MV-4-11 (cell line): Measurements from ENCODE around the gene IPO4.
"Not testable (repeated sequence)": the region's sequence is repeated elsewhere in the genome, so short reads cannot be mapped to it uniquely, and the experiment has no call there.

ENCODE experiments used
- DNase-seq: peaks from one replicate; lab custom pipeline; 2025; lab: John Stamatoyannopoulos, UW

Gene IPO4, protein sequence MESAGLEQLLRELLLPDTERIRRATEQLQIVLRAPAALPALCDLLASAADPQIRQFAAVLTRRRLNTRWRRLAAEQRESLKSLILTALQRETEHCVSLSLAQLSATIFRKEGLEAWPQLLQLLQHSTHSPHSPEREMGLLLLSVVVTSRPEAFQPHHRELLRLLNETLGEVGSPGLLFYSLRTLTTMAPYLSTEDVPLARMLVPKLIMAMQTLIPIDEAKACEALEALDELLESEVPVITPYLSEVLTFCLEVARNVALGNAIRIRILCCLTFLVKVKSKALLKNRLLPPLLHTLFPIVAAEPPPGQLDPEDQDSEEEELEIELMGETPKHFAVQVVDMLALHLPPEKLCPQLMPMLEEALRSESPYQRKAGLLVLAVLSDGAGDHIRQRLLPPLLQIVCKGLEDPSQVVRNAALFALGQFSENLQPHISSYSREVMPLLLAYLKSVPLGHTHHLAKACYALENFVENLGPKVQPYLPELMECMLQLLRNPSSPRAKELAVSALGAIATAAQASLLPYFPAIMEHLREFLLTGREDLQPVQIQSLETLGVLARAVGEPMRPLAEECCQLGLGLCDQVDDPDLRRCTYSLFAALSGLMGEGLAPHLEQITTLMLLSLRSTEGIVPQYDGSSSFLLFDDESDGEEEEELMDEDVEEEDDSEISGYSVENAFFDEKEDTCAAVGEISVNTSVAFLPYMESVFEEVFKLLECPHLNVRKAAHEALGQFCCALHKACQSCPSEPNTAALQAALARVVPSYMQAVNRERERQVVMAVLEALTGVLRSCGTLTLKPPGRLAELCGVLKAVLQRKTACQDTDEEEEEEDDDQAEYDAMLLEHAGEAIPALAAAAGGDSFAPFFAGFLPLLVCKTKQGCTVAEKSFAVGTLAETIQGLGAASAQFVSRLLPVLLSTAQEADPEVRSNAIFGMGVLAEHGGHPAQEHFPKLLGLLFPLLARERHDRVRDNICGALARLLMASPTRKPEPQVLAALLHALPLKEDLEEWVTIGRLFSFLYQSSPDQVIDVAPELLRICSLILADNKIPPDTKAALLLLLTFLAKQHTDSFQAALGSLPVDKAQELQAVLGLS

DNA sequence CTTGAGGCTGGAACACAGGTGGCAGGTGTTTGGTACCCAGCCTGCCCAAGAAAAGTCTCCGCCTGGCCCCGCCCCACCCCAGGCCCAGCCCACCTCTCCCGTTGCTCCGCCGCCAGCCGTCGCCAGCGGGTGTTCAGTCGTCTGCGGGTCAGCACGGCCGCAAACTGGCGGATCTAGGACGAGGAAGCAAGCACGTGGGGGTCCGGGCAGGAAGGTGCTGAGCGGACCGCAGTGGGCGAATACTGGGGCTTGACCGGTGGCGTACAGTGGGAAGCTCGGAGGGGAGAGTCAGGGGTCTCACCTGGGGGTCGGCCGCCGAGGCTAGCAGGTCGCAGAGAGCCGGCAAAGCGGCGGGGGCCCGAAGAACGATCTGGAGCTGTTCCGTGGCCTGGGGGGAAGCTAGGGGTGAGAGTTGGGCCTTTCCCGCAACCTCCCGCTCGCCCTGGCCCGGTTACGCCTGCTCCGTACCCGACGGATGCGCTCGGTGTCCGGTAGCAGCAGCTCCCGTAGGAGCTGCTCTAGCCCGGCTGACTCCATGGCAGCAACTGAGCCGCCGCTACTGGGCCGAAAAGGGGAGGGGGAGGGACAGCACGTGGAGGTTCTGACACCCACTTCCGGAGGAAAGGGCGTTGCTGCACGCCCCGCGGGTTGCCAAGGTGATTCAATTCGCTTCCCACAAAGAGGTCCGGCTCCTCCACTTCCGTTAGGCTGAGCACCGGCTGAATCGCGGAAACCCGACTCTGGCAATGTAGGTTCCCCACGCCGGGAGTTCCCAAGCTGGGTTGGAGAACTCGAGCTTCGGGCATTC, at the start of gene IPO4:
IPO4 (minus strand) TSS at position 566 of the 808 bp plus-strand sequence; CDS start at position 537, 29 bp downstream.
- DNase-seq = peak; percentile 94

DNA sequence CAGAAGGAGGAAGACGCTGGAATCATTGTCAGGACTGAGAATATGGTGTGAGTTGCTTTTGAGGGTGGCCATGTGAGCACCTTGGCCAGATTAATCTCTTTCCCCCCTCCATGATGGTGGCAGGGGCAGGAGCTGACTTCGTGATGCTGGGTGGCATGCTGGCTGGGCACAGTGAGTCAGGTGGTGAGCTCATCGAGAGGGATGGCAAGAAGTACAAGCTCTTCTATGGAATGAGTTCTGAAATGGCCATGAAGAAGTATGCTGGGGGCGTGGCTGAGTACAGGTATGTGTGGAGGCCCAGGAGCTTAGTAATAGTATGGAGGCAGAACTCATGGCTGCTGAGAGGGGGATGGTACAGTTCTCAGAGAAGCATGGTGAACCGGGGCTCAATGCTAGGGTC, 49.5 kb upstream of the IPO4 start:
- DNase-seq = no peak

DNA sequence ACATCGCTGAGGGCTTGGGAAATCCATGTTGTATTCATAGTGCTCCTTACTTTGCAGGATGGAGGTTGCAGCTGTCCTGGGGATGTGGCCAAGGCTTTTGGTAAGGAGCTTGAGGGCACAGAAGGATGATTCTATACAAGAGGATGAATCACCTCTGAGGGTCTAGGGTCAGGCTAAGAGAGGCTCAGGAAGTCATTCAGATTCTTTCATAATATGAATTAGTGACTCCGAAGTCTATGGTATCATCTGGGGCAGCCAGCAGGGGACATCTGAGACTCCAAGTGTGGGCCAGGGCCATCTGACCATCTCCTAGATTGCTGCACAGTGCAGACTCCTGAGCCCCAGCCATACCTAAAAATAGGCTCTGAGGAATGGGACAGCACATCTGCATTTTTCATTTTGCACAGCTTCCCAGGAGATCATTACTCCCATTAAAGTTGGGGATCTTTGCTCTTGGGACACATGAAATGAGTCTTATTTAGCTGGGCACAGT, 48.9 kb upstream of the IPO4 start:
- no peak for DNase-seq

DNA sequence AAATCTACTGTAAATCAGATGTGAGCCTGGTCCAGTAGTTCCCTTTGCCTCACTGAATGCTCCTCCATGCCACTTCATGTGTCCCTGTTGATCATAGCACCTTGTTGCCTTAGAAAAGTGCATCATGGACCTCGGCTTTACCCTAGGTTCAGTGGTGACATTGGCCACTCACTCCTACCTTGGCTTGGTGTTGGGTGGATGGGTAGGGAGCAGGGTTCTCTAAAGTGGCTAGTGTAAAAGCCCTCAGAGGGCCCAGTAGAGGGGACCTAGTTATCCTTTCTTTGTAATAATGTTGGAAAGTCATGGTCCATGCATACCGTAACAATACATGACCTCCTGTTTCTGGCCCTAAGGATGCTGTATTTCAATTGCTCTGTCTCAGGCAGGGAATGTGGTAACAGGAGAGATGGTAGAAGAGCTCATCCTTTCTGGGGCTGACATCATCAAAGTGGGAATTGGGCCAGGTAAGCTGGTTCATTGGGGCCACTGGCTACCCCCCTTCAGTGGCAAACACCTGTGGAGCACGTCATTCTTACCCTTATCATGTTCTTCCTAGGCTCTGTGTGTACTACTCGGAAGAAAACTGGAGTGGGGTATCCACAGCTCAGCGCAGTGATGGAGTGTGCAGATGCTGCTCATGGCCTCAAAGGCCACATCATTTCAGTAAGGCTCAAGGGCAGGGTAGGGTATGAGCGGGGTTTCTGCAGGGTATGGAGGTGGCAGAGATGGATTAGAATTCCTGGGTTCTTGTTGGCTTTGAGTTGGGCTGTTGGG, 48.3 kb upstream of the IPO4 start:
- no peak for DNase-seq

DNA sequence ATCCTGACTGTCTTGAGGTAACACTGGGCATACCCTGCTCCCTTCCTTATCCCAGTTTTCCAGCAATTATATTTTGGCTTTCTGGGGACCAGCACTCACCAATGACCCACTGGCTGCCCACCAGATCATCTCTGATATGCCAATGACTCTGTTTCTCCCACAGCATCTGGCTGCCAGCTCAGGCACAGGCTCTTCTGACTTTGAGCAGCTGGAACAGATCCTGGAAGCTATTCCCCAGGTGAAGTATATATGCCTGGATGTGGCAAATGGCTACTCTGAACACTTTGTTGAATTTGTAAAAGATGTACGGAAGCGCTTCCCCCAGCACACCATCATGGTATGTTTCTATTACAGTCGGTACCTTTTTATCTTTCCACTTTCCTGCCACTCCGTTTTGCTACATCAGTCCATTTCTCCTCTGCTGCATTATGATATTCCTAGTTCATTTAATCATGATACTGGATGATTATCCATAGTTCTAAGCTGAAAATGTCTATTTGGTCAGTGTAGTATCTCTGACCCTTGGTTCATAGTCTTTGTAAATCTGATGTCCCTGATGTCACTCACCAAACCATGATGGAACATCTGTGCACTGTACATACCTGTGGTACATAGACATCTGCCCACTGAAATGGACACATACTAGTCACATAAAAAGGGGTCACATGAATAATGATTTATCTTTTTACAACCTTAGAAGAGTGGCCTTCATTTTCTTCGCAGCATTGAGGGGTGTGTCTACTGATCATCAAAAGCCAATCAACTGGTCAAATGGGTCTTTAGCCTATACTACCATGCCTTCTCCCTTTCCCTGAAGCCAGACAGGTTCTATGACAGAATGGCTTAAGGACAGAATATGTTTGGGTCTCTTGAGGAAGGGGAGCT, 47.4 kb upstream of the IPO4 start:
- no peak for DNase-seq

DNA sequence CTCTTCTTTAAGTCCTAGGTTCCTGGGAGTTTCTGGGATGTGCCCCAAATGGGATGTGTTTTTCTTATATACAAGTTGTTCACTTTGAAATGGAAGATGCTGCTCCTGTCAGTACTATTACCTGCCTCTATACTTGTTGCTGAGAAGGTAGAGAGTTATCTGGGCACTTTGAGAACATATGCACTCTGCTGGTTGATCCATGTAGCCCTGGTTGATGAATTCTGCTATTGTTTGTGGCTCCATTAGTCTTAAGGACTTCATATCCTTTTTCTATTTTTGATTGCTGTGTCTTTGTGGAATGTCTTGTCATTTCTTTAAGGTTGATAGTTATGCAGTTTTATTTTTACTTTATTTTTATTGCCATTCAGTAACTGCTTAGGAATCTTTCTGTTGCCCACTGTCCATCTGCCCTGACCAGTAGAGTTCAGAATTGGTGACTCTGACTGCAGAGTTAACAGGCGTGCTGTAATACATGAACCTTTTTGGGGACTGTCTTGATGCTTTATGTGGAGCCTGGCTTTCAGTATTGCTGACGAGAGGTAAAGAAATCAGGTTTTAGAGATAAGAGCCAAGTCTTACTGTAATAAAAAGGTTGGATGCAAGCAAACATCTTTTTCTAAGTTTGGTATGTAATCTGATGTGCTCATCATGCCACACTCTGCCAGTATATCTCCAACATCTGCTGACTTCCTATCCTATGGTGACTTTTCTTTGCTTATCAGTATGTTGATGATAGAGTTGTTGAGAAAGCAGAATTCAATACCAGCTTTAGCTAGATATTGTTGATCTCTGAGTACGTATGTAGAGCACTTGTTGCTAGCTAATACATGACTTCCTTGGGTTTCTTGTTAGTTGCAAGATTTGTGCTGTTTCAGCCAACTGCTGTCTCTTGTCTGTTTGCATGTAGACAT, 45.7 kb upstream of the IPO4 start:
- DNase-seq = no peak

DNA sequence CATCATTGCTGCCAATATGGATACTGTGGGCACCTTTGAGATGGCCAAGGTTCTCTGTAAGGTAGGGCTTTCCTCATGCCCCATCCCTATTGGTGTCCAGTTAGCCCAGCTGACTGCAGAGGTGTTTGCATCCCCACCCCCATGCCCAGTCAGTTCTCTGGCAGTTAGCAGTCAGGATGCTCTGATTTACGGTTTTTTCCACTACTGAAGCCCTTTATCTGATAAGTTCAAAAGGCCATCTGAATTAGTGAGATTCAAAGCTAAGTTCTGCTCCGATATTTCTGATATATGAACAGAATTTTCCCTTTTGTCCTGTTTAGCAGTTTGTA, 44.9 kb upstream of the IPO4 start:
- no peak for DNase-seq

DNA sequence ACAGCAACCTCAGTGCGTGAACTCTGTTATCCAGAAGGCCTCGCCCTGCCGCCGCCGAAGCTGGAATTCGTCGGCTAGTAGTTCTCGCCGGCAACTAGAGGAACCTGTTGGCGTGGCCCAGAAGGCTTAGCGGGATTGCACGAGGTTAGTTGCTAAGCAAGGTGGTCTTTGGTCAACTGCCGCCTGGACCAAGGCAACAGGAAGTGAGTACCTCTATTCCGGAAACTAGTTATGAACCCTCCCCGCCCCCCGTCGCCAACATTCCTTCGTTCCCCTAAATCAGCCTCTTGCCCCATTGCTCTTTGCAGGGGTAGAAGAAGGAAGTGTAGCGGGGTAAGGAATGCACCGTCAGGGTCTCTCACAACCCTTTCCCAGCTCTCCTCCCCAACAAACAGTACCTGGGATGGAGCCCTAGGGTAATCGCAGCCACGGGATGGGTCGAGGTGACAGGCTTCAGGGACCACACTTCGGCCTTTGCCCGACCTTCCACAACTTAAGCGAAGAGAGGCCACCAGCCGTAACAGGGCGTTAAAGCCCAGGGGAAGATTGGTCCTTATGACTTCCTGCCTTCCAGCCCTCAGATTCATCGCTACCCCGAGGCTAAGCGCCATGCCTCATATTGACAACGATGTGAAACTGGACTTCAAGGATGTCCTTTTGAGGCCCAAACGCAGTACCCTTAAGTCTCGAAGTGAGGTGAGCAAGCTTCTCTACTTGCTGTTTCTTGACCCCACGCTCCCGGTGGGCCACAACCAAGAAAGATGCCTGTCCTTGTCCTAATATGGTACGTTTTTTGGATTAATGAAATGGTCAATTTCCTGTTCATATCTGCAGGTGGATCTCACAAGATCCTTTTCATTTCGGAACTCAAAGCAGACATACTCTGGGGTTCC, 44.3 kb upstream of the IPO4 start, which contains the start of gene GMPR2:
GMPR2 (plus strand) TSS at position 285 of the 893 bp plus-strand sequence; CDS start at position 610, 325 bp downstream.
- no peak for DNase-seq

DNA sequence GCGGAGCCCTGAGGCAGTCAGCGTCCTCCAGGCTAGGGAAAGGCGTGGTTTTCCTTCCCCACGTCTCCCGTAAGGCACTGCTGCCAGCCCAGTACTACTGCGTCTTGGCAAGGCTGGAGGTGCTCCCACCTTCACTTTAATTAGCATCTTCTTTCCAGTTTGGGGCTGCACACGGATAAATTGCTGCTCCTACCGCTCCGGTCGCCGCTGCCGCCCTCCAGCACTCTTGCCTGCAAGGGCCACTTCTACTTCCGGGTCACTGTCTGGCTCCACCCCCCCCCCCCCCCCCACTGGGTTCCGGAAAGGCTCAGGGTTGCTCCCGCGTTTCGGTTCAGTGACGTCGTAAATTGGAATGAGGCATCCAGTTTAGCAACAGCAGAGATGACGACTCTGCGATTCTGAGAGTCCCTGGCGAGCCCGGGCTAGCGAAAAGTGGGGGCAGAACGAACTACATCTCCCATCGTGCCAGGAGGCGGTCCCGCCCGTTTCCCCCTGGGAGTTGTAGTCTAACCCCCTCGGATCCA, 43.6 kb upstream of the IPO4 start, which contains the start of gene NEDD8:
NEDD8 (minus strand) TSS at position 247 of the 524 bp plus-strand sequence; CDS start at position 147, 100 bp downstream.
- peak; percentile 98 for DNase-seq

DNA sequence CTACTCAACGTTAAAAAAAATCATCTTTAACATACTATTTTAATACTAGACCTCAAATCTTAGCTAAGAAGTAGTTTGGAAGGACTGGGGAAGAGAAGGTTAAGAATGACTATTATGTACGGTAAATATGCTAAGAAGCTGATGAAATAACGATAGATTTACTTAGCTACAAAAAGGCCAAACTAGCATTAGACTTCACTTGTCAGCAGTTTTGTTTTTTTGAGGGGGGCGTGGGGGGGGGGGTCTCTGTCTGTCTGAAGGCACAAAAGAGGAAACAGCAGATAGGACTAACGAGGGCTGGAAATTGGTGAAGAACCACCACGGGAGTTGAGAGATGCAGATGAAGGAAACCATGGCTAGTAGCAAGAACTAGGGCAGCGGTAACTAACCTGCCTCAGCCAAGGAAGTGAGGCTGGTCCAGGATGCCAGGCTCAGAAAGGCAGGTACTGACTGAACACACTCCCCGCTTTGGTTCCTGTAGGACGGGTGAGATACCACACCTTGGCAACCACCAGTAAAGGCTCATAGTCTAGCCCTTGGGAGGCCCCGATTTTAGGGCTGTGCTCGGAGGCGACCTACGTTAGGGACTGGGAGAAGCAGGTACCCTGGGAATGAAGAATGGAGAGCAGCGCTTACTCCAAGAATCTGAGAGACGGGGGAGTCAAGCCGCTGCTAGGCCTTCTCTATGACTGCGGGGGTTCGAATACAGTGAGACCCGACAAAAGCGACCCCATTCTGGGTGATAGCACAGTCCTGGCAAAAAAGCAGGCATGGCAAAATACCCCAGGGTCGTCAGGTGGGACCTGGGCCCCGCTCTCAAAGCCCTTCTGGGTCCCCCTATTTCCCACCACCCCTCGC, 42.9 kb upstream of the IPO4 start:
- DNase-seq = no peak

DNA sequence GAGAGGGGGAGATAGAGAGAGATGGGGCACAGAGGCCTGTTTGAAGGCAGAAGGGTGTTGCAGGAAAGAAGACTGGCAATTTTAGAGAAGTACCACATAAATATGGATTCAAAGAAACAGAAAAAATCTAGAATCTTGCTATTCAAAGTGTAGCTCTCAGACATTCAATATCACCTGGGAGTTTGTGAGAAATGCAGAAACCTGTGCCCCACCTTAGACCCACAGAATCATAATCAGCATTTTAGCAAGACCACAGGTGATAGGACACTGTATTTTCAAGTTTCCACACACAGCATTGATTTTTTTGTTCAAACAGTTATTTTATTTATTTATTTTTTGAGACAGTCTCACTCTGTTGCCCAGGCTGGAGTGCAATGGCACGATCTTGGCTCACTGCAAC, 40.3 kb upstream of the IPO4 start:
- DNase-seq = no peak

DNA sequence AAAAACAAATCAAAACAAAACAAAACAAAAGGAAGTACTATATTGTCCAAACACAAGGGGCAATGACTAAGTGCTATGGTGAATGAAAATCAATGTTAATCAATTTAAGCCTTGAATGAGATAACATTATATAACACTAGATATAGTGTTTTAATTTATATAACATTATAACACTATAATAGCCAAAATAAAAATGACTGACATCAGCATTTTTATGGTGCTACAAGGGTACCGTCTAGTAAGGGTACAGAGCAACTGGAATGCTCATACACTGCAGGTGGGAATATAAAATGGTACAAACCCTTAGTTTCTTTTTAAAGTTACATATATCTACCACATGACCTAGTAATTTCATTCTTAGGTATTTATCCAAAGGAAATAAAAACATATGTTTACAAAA, 37.9 kb upstream of the IPO4 start:
- DNase-seq = no peak

DNA sequence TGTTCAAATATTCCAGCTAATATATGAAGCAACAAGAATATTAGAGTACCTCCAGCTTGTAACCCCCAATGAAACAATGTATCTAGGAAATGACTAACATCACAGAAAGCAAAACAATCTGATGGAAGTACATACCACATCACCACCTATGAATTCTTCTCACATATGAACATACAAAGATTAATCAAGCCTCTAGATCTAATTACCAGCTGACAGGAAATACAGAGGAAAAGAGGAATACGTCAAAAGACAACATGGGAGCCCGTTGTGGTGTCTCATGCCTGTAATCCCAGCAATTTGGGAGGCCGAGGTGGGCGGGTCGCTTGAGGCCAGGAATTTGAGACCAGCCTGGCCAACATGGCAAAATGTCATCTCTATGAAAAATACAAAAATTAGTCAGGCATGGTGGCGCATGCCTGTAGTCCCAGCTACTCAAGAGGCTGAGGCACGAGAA, 36.0 kb upstream of the IPO4 start:
- DNase-seq = no peak

DNA sequence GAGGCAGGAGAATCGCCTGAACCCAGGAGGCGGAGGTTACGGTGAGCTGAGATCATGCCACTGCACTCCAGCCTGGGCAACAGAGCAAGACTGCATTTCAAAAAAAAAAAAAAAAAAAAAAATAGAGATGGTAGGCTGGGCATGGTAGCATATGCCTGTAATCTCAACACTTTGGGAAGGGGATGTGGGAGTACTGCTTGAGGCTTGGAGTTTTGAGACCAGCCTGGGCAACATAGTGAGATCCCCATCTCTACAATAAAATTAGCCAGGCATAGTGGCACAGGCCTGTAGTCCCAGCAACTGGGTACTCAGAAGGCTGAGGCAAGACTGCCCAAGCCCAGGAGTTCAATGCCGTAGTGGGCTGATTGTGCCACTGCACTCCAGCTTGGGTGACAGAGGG, 34.4 kb upstream of the IPO4 start:
- DNase-seq = not testable (repeated sequence)

DNA sequence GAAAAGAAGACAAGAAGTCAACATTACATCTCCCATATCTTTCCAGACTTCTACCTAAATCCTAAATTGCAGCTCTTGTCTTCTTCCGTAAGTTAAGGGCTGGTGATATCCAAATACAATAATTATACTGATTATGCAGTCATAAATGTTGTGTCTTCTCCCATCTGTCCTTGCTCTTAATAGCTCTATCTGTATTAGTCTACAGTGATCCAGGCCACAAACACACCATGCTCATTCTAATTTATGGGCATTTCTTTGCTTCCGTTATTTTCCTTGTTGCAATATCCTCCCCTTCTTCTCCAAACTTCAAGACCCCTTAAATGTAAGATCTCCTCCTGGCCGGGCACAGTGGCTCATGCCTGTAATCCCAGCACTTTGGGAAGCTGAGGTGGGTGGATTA, 30.9 kb upstream of the IPO4 start:
- DNase-seq = no peak

DNA sequence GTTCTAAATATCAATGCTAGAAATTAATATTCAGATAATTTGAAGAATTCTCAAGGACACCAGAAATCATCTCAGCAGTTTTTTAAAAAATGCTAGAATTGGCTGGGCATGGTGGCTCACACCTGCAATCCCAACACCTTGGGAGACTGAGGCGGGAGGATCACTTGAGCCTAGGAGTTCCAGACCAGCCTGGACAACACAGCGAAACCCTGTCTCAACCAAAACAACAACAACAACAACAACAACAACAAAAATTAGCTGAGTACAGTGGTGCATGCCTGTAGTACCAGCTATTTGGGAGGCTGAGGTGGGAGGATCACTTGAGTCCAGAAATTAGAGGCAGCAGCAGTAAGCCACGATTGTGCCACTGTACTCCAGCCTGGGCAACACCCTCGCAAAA, 30.5 kb upstream of the IPO4 start:
- DNase-seq = no peak
